Lung microvascular endothelial cell (primary cell): ENCODE measurements around the gene XRCC4. TPM values are rescaled to one million over a fixed set of nuclear protein-coding genes. Genes with fewer than 3 reads are reported as not detected.
"Not testable (repeated sequence)": the region's sequence is repeated elsewhere in the genome, so short reads cannot be mapped to it uniquely, and the experiment has no call there.

Experiments used
- DNase-seq, 2 donors: peaks; one replicate each; pipeline versions ENCODE4 v3.0.0 to v3.0.0-alpha.2; 2010; ENCODE audit warnings: low read depth in 2 of 2
- total RNA-seq: library from RNA; depleted of rRNA; stranded (reverse); fragments of >200 nt; gene quantifications from 2 replicates; pipeline ENCODE4 v1.2.1, GENCODE V29; 2014

XRCC4 gene
- total RNA-seq, 1 donor from 2014 or later: 2.0 TPM

DNA sequence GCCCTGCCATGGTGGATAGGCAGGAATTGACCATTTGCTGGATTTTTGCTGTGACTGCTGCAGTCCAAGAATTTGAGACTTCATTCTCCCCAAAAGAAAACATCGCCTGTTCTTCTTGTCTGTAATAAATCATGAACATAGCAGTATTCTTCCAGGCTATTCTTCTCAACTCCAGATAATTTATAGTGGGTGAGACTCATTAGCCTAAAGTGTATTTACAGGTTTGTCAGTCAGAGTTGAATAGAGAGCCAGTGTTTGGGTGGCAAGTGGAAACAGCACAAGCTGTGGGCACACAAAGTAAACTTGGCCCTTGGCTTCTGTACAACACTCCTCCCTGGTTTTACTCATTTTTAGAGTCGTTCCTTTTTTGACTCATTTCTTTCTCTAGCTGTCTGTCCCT is 266.0 kb downstream of the XRCC4 start:
- DNase-seq: no peak

DNA sequence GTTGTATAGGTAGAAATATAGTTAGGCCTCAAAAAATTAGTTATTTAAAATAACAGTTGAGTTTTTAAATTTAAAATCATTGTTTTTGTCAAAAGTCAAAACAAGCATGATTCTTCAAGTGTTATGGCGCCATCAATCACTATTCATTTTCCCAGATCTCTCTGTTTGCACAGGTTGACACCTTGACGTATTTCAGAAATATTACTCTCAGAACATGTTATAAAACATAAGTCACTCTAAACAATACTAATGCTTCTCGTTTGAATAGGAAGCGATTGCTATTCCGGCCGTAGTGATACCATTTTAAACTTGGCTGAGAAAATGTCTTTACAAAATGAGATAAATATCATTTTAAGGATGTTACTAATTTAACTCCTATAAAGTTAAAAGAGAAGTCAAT is 268.1 kb downstream of the XRCC4 start:
- DNase-seq: no peak

DNA sequence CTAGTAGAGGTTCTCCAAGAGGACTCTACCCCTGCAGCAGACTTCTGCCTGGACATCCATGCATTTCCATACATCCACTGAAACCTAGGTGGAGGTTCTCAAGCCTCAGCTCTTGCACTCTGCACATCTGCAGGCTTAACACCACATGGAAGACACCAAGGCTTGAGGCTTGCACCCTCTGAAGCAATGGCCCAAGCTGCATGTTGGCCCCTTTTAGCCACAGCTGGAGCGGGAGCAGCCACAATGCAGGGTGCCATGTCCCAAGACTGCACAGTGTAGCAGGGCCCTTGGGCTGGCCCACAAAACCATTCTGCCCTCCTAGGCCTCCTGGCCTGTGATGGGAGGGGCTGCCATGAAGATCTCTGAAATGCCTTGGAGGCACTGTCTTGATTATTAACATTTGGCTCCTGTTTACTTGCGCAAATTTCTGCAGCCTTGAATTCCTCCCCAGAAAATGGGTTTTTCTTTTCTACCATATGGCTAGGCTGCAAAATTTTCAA is 271.0 kb downstream of the XRCC4 start:
- no peak for DNase-seq

DNA sequence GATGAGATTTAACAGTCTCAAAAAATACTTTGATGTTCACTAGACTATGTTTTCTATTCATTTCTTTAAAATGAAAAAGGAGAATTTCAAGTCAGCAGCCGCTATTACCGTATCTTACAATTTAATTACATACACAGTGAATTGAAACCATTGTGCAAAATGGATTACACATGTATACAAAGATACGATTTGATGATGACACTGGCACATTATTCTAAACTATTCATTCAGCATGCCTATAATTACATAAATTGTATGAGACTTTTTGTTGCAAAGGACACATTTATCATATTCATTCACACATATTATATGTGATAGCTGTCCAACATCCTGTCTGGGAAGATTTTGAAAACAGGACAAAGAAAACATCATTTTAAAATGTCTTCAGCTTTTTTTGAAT is 275.9 kb downstream of the XRCC4 start:
- no peak for DNase-seq

DNA sequence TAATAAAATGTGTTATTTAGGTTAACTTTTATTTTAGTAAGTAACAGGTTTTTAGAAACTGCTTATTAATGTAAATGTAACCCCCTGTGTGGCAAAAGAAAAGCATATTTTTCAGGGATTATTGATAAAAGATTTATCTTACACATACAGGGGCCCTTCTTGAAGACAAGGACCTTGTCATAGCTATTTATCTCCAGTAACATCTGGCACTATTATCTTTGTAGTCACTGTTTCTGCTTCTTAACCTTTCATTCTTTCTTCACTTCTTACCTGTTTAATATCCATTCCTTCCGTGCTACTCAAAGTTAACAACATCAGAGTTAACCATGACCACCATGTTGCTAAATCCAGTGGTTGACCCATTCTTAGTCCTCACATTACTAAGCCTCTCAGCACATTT is 276.4 kb downstream of the XRCC4 start:
- no peak for DNase-seq

- DNase-seq: no peak
Measured at GRCh38 chr5:83354958-83355357, 277.6 kb downstream of the XRCC4 start.

DNA sequence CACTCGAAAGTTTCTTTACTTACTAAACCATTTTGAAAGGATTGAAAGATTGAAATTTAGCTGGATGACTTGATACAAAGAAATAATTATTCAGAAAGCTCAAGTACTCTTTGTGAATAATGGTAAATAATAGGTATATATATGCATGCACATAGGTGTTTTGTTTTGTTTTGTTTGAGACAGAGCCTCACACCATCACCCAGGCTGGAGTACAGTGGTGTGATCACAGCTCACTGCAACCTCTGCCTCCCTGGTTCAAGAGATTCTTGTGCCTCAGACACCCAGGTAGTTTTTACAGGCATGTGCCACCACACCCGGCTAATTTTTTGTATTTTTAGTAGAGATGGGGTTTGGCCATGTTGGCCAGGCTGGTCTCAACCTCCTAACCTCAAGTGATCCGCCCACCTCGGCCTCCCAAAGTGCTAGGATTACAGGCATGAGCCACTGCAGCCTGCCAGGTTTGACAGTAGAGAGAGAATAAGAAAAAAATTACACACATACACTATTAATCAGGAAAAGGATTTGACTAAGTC is 278.2 kb downstream of the XRCC4 start:
- not testable (repeated sequence) for DNase-seq

- DNase-seq: no peak
Measured at GRCh38 chr5:83357621-83358231, 280.4 kb downstream of the XRCC4 start.

GRCh38 chr5:83360573-83360972 is 283.2 kb downstream of the XRCC4 start:
- no peak for DNase-seq

- no peak for DNase-seq
Measured at GRCh38 chr5:83362526-83362925, 285.2 kb downstream of the XRCC4 start.

GRCh38 chr5:83363111-83363885 is 286.0 kb downstream of the XRCC4 start:
- DNase-seq: no peak

GRCh38 chr5:83363886-83364275 is 286.5 kb downstream of the XRCC4 start:
- DNase-seq: no peak

- DNase-seq: no peak
Measured at GRCh38 chr5:83364312-83365299, 287.3 kb downstream of the XRCC4 start.

DNA sequence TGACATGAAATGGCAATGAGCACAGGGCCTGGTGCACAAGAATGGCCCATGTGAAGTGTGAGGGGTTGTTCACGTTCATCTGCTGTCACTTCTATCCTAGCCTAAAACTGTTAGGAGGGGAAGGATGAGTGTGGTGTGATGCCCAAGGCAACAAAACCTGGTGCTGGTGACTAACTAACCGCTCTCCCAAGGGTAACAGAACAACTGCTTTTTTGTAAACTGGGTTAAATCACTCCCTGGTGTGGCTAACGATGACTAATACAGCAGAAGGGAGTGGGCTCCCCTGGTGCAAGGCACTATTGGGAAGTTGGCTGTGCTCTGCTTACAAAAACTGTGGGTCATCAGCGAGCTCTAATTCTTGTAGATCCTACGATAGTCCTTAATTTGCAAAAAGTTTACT is 291.0 kb downstream of the XRCC4 start:
- no peak for DNase-seq

DNA sequence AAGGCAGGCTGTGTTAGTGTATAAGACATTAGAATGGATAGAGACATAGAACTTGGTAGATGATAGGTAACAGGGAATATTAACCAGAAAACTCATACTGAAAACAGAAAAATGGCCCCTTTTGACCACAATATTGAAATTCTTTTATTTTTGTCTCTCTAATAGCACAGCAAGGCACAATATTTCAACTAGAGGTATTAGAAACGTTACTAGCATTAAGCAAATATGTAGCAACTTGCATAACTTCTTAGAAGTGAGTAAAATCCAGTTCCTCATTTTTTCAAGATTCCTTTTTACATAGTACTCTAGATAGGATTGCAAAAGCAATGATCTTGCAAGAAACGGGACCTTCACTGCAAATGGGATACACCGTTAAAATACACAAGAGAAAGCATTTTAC is 291.5 kb downstream of the XRCC4 start:
- no peak for DNase-seq

DNA sequence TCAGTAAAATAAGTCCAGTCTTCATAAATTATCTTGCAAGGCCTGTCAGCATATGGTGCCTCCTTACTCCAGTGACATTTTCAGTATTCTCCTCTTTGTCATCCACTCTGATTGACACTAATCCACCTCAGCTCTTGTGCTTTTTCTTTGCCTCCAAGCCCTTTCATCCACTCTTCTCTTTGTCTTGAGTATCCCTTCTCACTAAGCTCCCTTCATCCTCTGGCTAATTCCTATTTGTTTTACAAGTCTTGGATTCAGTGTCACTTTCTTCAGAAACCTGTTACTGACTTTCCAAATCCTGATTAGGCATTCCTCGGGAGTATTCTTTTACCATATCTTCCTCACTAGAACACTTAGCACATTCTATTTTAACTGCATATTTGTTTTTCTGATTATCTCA is 293.6 kb downstream of the XRCC4 start:
- no peak for DNase-seq

- no peak for DNase-seq
Measured at GRCh38 chr5:83371726-83372125, 294.4 kb downstream of the XRCC4 start.

DNA sequence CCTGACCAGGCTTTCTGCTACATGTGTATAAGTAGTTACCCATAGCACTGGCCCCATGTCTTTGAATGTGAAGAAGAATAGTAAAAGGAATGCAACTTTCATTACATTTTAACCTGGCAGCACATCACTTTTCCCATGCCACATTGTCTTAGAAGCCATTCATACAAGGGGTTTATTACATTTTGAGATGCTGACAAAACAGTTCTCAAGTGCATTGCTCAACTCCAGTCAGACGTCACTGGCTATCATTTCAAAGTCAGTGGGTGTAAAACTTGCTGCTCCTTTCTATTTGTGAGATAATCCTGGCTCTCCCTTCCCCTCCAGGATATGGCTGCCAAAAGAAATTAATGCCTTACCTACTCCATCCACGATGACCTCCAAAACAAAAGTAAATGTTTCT is 297.2 kb downstream of the XRCC4 start:
- no peak for DNase-seq

- no peak for DNase-seq
Measured at GRCh38 chr5:83375049-83375745, 297.9 kb downstream of the XRCC4 start.

DNA sequence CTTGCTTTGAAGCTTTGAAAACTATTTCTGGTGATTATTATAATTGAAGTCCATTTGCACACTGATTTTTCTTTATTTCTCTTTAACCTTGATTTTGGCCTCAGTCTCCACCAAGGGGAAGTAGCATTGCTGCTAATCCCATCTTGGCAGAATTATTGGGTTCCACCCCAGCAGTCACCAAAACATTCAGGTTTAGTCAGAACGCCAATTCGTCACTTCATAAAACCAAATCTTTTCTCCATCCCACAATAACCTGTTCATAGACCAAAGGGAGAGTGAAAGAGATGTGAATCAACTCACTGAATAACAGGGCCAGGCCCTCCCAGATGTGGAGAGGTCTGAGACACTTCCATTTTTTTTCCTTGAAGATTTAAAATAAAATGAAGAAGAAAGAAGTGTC is 299.1 kb downstream of the XRCC4 start:
- DNase-seq: no peak
